Stimulated activated CD8-positive, alpha-beta memory T cell treated with anti-CD3 and anti-CD28 coated beads, Interleukin-15, amount 100 ng/mL, for 24 hours (primary cell): ENCODE measurements around the gene ARHGDIA.
"Not testable (repeated sequence)": the region's sequence is repeated elsewhere in the genome, so short reads cannot be mapped to it uniquely, and the experiment has no call there.

ENCODE experiments used
- DNase-seq: peaks from one replicate; pipeline ENCODE4 v3.0.0-alpha.2; 2020; ENCODE audit warnings: low read depth

Gene ARHGDIA

DNA sequence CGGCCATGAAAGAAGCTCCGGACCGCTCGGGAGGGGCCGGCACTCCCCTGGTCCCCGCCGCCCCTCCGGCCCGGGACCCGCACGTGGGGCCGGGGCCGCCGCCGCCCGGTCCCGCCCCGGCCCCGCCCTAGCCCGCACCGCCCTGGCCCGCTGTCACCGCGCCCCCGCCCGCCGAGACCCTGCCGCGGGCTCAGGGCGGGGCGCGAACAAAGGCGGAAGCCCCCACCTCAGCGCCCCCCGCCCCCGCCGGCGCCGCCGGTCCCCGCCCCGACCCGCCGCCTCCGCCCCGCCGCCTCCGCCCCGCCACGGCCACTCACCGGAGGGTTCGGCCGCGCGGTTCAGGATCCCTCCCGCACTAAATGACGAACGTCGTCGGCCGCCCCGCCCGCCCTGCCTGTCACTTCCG is at the start of gene ARHGDIA:
ARHGDIA (minus strand) TSS at position 357 of the 406 bp plus-strand sequence. CDS start 1,407 bp downstream, outside the sequence.
- DNase-seq: no peak

DNA sequence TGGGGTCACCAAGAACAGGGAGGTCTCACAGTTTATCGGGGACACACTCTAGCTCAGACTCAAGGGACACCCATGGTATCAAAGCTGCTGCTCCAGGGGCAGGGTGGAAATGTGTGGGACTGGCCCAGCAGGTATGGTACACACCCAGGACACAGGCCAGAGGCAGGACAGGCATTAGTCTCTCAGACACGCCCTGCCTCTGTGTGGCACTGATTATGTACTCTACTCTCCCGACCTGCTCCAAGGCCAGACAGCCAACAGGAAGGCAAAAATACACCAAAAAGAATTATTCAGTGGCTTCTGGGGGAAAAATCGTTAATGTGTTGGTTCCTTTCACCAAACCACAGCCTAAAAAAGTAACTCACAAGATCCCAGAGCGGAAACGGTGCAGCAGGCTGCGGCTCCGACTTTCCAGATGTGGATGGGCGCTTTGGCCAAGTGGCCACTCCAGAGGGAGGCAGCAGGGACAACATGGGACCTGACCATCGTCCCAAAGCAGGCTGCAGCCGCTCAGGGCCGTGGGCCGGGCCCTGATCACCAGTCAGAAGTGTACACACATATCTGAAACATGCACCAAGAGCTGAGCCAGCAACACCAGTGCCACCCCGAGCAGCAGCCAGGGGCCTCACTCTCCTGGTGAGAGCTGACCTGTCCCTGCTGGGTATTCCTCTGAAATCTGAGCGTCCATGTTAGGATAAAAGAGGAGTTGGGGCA is 47.9 kb upstream of the ARHGDIA start:
- no peak for DNase-seq

DNA sequence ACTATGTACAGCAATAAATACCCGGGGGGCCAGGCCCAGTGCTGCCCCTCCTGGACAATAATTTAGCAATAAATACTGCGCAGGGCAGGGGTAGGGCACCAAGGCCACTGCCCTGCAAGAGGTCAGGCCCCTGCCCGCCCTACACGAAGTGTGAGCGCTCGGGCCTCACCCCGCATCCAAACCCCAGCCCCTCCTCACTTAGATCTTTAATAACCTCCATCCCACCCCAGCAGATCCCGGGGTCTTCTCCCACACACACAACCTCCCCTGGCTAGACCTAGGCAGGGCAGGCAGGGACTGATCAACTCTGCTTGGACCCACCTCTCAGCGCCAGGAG is 47.2 kb upstream of the ARHGDIA start:
- DNase-seq: not testable (repeated sequence)

DNA sequence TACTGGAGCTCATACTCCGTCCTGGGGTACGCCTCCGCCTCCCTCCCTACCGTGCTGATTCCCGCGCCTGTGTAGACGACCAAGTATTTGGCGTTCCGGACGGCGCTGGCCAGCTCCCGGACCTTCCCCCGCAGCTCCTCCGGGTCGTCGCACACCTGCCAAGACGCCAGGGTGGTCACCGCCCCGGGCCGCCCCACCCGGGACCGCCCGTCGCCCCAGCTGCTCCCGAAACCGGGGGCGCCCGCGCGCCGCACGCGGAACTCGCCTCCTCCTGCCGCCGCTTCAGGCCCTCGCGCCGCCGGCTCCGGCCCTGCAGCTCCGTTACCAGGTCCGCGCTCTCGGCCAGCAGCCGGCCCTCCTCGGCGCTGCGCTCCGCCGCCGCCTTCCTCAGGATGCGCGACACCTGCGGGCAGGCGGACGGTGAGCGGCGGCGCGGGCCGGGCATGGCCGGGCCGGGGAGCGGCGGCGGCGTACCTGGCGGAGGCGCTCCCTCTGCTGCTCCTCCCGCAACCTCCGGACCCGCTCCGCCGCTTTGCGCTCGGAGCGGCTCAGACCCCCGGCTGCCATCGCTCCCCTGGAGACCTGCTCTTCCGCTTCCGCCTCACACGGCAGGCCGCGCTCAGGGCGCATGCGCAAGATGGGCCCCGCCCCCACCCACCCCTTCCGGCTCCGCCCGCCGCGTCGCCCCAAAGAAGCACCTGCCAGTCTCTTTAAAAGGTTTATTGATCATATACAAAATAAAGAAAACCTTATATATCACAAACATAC is 46.6 kb upstream of the ARHGDIA start, which contains the start of gene SIRT7:
SIRT7 (minus strand) TSS at position 612 of the 768 bp plus-strand sequence; CDS start at position 567, 45 bp downstream.
- DNase-seq: peak; percentile 63

DNA sequence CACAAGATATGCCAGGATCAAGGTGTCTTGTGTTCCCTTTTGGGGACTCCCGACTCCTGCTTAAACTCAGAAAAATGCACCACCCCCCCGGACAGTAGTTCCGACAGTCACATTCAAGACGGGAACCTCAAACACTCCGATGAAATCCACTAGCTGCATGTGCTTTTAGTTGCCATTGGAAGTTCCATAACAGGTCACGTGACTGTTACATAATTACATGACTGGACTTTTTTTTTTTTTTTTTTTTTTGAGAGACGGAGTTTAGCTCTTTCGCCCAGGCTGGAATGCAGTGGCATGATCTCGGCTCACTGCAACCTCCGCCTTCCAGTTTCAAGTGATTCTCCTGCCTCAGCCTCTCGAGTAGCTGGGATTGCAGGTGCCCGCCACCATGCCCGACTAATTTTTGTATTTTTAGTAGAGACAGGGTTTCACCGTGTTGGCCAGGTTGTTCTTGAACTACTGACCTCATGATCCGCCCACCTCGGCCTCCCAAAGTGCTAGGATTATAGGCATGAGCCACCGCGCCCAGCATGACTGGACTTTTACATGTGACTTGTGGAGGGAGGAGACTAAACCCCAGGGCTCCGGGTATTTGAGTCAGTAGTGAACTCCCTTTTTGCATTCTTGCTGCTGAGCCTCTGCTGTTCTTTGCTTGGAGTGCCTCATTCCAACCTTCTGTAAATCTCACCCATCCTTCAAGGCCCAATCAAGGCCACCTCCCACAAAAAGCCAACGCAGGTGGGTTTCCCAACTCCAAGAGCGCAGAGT is 45.3 kb upstream of the ARHGDIA start:
- DNase-seq: no peak

DNA sequence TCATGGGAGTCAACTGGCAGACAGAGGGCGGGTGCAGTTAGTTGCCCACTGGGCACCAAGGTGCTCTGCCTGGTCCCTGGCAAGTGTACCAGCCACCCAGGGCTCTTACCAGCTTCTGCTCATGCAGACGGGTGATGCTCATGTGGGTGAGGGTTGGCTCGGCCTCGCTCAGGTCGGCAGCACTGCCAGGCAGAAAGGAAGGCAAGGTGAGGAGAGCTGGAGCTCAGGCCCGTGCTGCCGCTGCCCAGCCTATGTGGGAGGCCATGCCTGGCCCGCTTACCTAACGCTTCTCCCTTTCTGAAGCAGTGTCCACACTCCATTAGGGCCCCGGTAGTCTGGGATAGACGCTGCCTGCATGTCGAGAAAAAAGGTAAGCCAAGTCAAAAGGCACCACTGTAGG is 44.2 kb upstream of the ARHGDIA start:
- no peak for DNase-seq

DNA sequence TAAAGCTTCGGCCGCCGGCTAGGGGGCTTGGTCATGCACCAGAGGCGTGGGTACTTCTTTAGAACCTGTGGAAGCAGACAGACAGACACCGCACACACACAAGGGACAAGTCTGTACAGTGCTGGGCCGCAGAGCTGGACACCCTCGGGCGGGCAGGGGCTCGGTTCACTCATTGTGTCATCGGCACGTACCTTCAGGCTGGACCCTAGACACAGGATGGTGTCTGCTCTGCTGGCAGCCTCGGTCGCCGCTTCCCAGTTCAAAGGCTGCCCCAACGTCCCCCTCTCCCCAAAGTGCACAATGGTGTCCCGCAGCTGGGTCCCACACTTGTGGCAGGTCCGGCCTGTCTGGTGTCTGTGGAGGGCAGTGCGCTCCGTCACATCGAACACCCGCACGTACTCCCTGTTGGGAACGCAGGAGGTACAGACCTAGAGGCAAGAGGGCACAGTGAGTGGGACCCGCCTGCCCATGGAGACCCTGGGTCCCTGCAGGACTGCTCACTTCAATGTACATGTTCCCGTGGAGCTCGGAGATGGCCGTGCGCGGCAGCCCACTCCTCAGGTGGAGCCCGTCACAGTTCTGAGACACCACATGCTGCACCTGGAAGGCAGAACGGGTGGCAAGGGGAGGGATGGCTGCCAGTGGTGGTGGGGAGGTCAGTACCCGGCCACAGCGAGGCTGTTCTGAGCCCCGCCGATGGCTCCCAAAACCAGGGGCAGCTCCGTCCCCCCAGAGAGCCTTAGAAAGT is 43.1 kb upstream of the ARHGDIA start:
- no peak for DNase-seq

DNA sequence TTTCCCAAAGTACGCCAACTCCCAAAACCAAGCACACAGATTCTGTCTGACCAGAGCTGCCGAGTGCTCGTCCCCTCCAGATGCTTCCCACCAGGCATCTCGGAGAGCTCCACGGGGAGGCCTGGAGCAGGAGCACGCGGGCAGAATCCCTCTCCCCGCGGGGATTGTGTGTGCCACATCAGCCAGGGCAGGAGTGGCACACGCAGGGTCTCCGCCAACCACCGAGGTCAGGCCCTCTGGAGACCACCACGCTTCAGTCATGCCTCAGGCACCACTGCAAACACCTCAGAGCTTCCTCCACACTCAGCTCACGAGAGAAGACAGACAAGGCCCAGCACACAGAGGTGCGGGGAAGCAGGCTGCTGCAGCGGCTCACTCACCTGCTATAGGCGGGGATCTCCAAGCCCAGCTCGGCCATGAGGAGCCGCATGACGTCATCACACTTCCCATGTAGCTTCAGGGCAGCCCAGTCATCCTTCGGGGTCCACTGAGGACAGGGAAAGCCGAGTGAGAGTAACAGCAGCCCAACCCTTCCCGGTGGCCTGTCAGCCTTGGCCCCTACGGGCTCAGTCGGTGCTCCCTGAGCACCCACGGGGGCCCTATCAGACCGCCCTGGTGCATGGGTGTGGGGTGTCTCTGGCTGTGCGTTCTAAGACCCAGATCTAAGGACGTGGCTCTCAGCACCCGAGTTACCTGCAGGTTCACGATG is 42.4 kb upstream of the ARHGDIA start:
- DNase-seq: no peak

DNA sequence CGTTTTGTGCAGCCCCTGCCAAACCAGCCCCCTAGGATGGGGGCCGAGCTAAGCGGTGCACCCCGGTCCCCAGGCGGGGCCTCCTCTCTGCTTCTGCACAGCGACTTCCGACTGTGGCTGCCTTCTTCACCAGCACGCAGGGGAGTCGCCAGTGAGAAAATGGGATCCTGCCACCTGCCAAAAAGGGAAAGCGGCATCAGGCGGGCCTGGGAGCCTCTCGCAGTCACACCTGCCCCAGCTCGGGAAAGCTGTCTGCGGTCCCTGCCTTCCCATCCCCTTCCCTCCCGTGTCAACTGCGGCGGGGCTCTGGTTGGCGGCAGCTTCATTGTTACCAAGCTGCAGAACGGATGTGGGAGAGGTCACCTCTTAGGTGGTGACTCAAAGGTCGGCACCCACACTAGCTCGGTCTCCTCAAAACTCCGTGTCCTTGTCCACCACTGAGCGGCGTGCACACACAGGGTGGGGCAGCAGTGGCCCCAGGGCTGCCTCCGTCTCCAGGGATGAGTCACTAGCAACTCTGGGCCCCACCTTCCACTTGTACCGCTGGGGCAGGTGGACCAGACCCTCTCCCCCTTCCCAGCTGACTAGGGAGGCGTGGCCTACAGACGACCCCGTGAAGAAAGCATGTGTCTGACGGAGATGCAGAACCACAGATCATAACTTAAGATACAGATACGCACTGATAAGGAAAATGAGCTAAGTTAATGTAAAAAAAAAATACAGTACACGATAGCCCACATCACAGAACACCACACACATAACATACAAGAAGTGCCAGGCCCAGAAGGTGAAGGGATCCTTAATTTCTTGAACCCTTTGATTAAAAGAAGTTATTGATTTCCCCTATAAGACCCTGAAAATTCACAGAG is 41.5 kb upstream of the ARHGDIA start:
- DNase-seq: no peak

DNA sequence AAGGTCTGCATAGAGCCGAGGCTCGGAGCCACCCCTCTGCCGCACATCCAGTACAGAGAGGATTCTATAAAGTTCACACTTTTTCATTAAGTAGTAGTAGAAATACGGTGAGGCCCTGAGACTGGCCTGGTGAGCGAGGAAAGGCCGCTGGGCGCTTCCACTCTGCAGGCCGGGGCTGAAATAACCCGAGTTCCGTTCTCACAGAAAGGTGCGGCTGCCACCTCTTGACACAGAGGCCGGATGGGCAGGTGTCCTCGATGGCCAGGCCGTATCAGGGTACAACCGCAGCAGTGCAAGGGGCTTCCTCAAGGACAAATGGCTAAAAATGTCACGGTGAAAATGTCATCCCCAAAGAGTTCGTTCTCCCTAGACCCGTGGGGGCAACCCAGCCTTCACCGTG is 40.8 kb upstream of the ARHGDIA start:
- no peak for DNase-seq

DNA sequence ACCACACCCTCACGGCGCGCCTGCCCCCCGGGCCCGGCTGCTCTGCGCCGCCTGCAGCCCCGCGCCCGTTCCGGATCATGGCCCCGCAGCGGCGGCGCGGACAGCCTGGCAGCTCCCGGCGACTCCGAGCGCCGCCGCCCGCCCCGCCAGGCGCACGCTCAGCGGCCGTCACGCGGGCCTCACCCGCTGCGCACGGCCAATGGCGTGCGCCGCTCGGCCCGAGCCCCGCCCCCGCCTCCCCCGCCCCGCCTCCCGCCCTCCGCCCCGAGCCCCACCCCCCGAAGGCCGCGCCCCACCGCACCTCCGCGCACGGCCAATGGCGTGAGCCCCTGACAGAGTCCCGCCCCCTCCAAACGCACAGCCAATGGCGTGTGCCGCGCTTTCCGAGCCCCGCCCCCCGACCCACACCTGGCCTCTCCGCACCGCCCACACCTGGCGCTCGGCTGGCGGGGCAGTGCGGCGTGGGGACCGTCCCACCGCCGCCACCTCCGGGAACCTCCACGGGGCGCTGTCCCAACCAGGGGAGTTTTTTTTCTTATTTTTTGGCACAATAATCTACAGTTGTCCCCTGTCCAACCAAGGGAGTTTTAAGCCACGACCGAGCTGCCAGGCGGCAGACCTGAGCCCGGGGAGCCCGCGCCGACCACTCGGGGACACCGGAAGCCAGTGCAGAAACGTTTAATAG is 40.3 kb upstream of the ARHGDIA start, which contains the start of gene PCYT2:
PCYT2 (minus strand) TSS at position 123 of the 685 bp plus-strand sequence; CDS start at position 79, 44 bp downstream.
- peak; percentile 82 for DNase-seq

DNA sequence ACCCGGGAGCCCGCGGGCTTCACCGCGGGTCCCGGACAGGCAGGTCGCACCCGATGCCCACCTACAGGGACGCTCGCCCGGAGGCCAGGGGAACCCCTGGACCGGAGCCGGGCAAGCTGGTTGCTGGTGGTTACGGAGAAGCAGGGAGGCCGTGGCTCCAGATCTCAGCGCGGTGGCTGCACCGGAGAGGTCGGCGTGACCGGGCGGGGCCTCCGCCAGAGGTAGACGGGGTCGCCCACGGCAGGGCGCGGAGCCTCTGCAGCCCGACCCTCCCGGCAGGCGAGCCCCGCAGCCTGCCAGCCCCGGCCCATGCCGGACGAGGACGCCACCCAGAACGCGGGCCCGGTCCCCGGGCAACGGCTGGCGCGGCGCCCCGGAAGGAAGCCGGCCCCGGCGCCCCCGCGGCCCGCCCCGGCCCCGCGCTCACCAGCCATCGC is 39.7 kb upstream of the ARHGDIA start:
- no peak for DNase-seq

DNA sequence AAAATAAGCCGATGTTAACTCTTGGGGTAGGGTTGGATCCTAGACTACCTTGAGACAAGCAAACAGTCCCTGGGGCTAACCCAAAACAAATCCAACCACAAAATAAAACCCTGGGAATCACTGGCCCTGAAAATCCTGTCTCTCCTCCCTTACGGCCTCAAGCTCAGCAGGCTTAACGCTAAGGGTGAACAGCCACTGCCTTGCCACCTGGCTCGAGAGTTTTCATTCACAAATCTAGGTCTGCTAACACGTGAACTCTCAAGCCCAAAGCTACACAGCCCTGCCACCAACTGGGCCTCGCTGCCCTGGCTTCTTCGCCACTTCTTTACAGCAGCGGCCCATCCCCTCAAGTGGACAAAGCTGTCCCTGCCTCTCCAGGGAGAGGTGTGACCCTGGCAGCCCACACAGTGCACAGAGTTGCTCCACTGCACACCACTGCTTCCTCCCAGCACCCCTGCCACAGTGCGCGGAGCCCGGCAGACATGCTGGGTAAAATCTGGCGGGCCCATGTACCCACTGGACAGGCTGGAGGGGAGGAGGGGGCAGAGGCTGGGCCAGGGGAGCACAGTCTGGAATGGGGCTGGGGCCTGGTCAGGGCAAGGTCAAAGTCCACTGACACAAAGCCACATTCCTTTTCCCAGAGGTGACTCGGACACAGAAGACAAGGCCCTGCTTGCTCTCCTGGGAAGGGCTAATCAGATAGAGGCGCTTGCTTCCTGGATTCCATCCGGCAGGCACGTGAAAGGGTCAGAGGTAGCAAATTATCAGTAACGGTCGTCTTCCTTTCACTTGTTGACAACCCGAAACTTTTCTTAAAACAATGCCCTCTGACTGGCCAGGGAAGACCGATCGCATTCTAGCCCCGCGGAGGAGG is 39.1 kb upstream of the ARHGDIA start:
- no peak for DNase-seq

DNA sequence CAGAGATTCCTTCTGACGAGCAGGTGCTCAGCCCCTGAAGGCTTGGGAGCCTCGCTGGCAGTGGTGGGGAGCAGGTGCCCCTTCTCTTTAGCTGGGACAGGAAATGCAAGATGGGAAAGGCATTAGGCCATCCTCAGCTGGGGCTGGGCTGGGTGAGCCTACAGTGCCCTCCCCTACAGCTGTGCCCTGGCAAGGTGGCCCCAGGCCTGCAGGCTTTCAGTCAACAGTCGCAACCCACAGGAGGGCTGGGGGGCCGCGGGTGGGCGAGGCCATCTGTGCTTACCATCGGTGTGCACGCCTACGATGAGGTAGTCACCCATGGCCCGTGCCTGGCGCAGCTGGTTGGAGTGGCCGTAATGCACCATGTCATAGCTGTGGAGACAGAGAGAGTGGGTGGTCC is 38.1 kb upstream of the ARHGDIA start:
- DNase-seq: no peak

DNA sequence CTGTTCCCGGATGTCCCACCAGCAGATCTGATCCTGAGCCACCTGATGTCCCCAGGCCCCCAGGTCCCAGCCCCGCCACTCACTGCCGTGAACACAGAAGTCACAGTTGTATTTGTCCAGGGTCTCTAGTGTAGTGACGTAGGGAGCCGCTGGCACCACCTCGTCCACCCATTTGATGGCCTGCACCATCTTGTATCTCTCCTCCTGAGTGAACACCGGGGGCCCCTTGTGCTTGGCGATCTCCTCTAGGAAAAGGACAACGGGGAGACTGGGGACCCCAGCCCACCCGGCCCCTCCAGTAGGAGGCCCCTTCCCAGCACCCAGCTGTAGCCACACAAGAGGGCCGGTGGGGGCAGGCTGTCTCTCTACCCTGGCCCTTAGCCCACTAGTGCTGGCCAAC is 37.7 kb upstream of the ARHGDIA start:
- no peak for DNase-seq

DNA sequence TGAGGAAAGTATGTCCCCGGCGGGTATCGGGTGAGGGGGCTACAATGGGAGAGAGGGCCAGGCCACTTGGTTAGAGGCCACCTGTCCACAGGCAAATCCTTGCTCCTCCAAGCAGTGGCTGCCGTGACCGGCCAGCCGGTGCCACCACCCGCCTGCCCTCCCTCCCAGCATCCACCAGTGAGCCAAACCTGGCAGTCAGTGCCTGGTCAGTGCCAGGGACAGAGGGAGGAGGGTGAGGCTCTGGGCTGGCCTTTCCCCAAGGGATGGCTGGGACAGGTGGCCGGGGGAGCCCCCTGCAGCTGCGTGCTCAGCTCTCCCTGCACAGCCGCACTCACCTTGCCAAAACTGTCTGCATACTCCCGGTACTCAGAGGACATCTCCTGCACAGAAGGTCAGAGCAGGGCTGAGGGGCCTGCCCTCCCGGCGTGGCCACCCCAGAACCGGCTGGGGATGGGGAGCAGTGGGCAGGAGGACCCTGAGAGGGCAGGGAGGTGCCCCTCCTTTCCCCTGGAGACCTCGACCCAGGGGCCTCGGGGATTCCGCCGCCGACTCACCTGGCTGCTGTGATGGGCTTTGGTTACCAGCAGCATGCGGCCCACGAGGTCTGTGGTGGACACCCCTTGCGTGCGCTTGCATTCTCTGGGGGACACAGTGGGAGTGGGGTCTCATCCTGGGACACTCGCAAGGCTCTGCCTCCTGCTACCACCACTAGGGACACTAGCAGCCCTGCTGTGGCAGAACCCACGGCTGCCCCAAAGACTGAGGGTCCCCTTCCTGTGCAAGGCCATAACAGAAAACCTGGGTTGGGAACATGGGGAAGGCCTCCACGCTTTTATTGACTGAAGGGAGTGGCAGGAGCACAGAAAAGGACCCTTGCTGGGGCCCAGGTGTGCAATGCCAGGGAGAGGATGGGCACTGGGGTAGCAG is 36.3 kb upstream of the ARHGDIA start:
- DNase-seq: no peak

DNA sequence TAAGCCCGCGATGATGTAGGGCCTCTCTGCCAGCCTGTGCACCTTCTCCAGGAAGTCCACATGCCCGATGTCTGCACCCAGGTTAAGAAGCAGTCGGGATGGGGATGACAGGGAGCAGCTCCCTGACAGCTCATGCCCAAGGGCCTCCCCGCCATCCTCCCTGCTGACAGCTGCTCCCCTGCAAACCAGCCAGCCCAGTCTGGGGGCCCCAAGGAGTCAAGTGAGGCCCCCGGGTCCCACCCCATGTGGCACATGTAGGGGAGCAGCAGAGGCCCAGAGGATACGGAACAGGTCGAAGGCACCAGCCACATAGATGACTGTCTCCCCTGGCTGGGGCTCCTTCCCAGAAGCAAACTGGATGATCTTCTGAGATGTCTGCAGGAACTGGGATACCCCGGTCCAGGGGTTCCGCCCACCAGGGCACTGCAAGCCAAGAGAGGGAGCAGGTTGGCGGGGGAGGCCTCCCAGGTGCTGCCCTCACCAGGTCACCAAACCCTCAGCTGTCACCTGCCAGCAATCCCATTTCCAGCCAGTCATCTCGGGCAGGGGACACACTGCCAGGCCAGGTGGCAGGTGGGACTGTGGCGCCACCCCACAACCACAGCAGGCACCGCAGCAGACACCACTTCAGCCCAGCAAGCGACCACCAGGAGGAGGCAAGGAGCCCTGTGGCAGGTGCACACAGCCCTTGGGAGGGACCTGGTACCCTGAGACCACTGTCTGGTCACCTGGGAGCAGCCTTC is 35.5 kb upstream of the ARHGDIA start:
- no peak for DNase-seq
